H1 (cell line): ENCODE results near the gene GNS. TPM values are rescaled to one million over a fixed set of nuclear protein-coding genes. Genes with fewer than 3 reads are reported as not detected.

Source experiments
- CTCF ChIA-PET: fragments of 300-600 bp; sonication (Branson Sonifier 250); formaldehyde crosslinking; loops from one replicate; lab custom pipeline; 2021; ENCODE audit not compliant: partially characterized antibody; lab: Charles Lee
- POLR2A ChIA-PET: fragments of 300-600 bp; sonication (Branson Sonifier 250); formaldehyde crosslinking; loops from one replicate; lab custom pipeline; 2021; ENCODE audit warnings: inconsistent platforms; ENCODE audit not compliant: partially characterized antibody; lab: Charles Lee
- DNase-seq, 2 experiments: peaks; one replicate each; pipeline versions ENCODE4 v3.0.0 to v3.0.0-alpha.2; 2010 to 2022; ENCODE audit warnings: low spot score in 2 of 2, low read depth in 1 of 2, mixed read lengths in 1 of 2
- FAIRE-seq: peaks from 2 replicates; lab custom pipeline; 2011; peaks lifted over from hg19 to GRCh38; lab: Jason Lieb, UNC
- H2AFZ ChIP-seq: 2 replicates; pipeline ENCODE4 v1.8.1; 2012; ENCODE audit warnings: low read length, inconsistent platforms
- H2AK5ac ChIP-seq: 2 replicates; pipeline ENCODE4 v1.6.1; 2013; ENCODE audit warnings: low read depth, low read length
- H2BK120ac ChIP-seq: replicated peaks from 2 replicates; pipeline ENCODE3; 2013; ENCODE audit warnings: low read depth, low read length, inconsistent platforms
- H2BK12ac ChIP-seq: 2 replicates; pipeline ENCODE4 v1.6.1; 2013; ENCODE audit warnings: low read depth, low read length
- H2BK15ac ChIP-seq: 2 replicates; pipeline ENCODE4 v1.6.1; 2013; ENCODE audit warnings: low read length
- H2BK20ac ChIP-seq: 2 replicates; pipeline ENCODE4 v1.6.1; 2013; ENCODE audit warnings: low read length
- H2BK5ac ChIP-seq: 2 replicates; pipeline ENCODE4 v1.6.1; 2013; ENCODE audit warnings: low read depth, low read length
- H3K14ac ChIP-seq: 2 replicates; pipeline ENCODE4 v1.6.1; 2013; ENCODE audit warnings: inconsistent platforms; ENCODE audit not compliant: insufficient read length
- H3K18ac ChIP-seq: 2 replicates; pipeline ENCODE4 v1.6.1; 2013; ENCODE audit warnings: low read length; ENCODE audit errors: extremely low read depth
- H3K23ac ChIP-seq: 2 replicates; pipeline ENCODE4 v1.6.1; 2013; ENCODE audit warnings: inconsistent platforms; ENCODE audit not compliant: insufficient read length
- H3K23me2 ChIP-seq: 2 replicates; pipeline ENCODE4 v1.6.1; 2013; ENCODE audit warnings: low read depth, low read length
- H3K27ac ChIP-seq: 2 replicates; pipeline ENCODE4 v1.6.1; 2011; ENCODE audit warnings: low read depth, low read length, inconsistent platforms
- H3K27me3 ChIP-seq, 4 experiments: replicated peaks in 1 of 4; 1 replicate in 1 of 4; 2 replicates in 3 of 4; pipeline versions ENCODE4 v1.6.1 to v1.8.1; 2011 to 2013; ENCODE audit warnings: low read length in 3 of 4, mild to moderate bottlenecking in 3 of 4, inconsistent platforms in 2 of 4, mixed read lengths in 2 of 4, moderate library complexity in 1 of 4; ENCODE audit not compliant: control insufficient read depth in 3 of 4, insufficient read depth in 3 of 4; ENCODE audit errors: extremely low read depth in 1 of 4
- H3K36me3 ChIP-seq, 4 experiments: 2 replicates each; pipeline versions ENCODE4 v1.6.1 to v1.8.1; 2011 to 2013; ENCODE audit warnings: mild to moderate bottlenecking in 4 of 4, low read length in 3 of 4, moderate library complexity in 2 of 4, control low read depth in 1 of 4, inconsistent platforms in 1 of 4; ENCODE audit not compliant: insufficient read depth in 4 of 4, control insufficient read depth in 2 of 4
- H3K4ac ChIP-seq: replicated peaks from 2 replicates; pipeline ENCODE3; 2013; ENCODE audit warnings: low read length, low read depth, mixed read lengths, inconsistent platforms; ENCODE audit not compliant: insufficient read length
- H3K4me1 ChIP-seq, 4 experiments: replicated peaks in 1 of 4; 1 replicate in 1 of 4; 2 replicates in 3 of 4; pipeline versions ENCODE4 v1.6.1 to v1.8.1; 2011 to 2013; ENCODE audit warnings: low read length in 3 of 4, inconsistent platforms in 2 of 4, mixed read lengths in 1 of 4; ENCODE audit not compliant: insufficient read depth in 4 of 4, control insufficient read depth in 3 of 4
- H3K4me2 ChIP-seq, 2 experiments: 2 replicates each; pipeline versions ENCODE4 v1.6.1 to v1.8.1; 2011 to 2013; ENCODE audit warnings: low read depth in 2 of 2, low read length in 2 of 2, control low read depth in 1 of 2, inconsistent platforms in 1 of 2, mild to moderate bottlenecking in 1 of 2; ENCODE audit not compliant: insufficient read depth in 1 of 2
- H3K4me3 ChIP-seq, 4 experiments: fragments of 200-600, 300-600 bp in 1 of 4; sonication (generic), shearing (Covaris generic), sonication (Bioruptor Twin) in 1 of 4; 2 replicates each; pipeline versions ENCODE4 v1.5.1 to v1.8.1; 2011 to 2016; ENCODE audit warnings: low read length in 4 of 4, low read depth in 3 of 4, control low read depth in 2 of 4, inconsistent platforms in 2 of 4, mild to moderate bottlenecking in 2 of 4, mixed read lengths in 1 of 4, moderate library complexity in 1 of 4; ENCODE audit not compliant: insufficient read depth in 2 of 4; ENCODE audit errors: extremely low read depth in 1 of 4
- H3K56ac ChIP-seq: replicated peaks from 2 replicates; pipeline ENCODE3; 2013; ENCODE audit warnings: low read depth, mild to moderate bottlenecking, mixed read lengths, low read length, inconsistent platforms; ENCODE audit not compliant: insufficient read length
- H3K79me1 ChIP-seq: 2 replicates; pipeline ENCODE4 v1.6.1; 2013; ENCODE audit warnings: low read depth, low read length, control low read depth
- H3K79me2 ChIP-seq, 2 experiments: 2 replicates each; pipeline versions ENCODE4 v1.6.1 to v1.8.1; 2012 to 2013; ENCODE audit warnings: low read length in 2 of 2, mild to moderate bottlenecking in 2 of 2, inconsistent platforms in 1 of 2; ENCODE audit not compliant: insufficient read depth in 2 of 2, control insufficient read depth in 1 of 2
- H3K9ac ChIP-seq, 4 experiments: replicated peaks in 1 of 4; 1 replicate in 1 of 4; 2 replicates in 3 of 4; pipeline versions ENCODE4 v1.6.1 to v1.8.1; 2011 to 2013; ENCODE audit warnings: low read depth in 3 of 4, low read length in 3 of 4, control low read depth in 2 of 4, mild to moderate bottlenecking in 2 of 4, moderate library complexity in 2 of 4, inconsistent platforms in 1 of 4; ENCODE audit errors: extremely low read depth in 1 of 4
- H3K9me3 ChIP-seq, 2 experiments: 2 replicates each; pipeline versions ENCODE4 v1.6.1 to v1.8.1; 2012 to 2013; ENCODE audit warnings: mild to moderate bottlenecking in 2 of 2, moderate library complexity in 2 of 2, control low read depth in 1 of 2, inconsistent platforms in 1 of 2, low read depth in 1 of 2, low read length in 1 of 2, mixed read lengths in 1 of 2; ENCODE audit not compliant: insufficient read depth in 2 of 2
- H4K20me1 ChIP-seq, 2 experiments: replicated peaks in 1 of 2; 2 replicates each; pipeline versions ENCODE3 to v1.8.1; 2011 to 2013; ENCODE audit warnings: inconsistent platforms in 2 of 2, low read length in 2 of 2, mild to moderate bottlenecking in 1 of 2; ENCODE audit not compliant: insufficient read depth in 2 of 2, control insufficient read depth in 1 of 2
- H4K5ac ChIP-seq: 2 replicates; pipeline ENCODE4 v1.6.1; 2013; ENCODE audit warnings: low read length, low read depth, mixed read lengths, inconsistent platforms; ENCODE audit not compliant: insufficient read length
- H4K8ac ChIP-seq: 2 replicates; pipeline ENCODE4 v1.8.0; 2013; ENCODE audit warnings: mild to moderate bottlenecking, moderate library complexity, low read length, inconsistent platforms; ENCODE audit not compliant: insufficient read depth; ENCODE audit errors: extremely low read depth
- H4K91ac ChIP-seq: replicated peaks from 2 replicates; pipeline ENCODE3; 2013; ENCODE audit warnings: low read length, mixed read lengths, inconsistent platforms; ENCODE audit not compliant: insufficient read length
- BACH1 ChIP-seq: IDR thresholded peaks from 2 replicates; pipeline ENCODE4 v1.6.1; 2012; ENCODE audit warnings: low read length, improper control_type of control experiment
- BRCA1 ChIP-seq: IDR thresholded peaks from 2 replicates; pipeline ENCODE4 v1.6.1; 2012; ENCODE audit warnings: low read depth, low read length, improper control_type of control experiment
- CEBPB ChIP-seq: IDR thresholded peaks from 2 replicates; pipeline ENCODE4 v1.6.1; 2012; ENCODE audit warnings: low read depth, low read length
- GTF2F1 ChIP-seq: IDR thresholded peaks from 2 replicates; pipeline ENCODE4 v1.6.1; 2012; ENCODE audit warnings: low read depth, low read length, improper control_type of control experiment, borderline replicate concordance
- MAFK ChIP-seq: IDR thresholded peaks from 2 replicates; pipeline ENCODE4 v1.6.1; 2012; ENCODE audit warnings: low read depth, mild to moderate bottlenecking, improper control_type of control experiment, low read length
- PHF8 ChIP-seq: fragments of 200-600 bp; sonication (generic); conservative IDR thresholded peaks from 2 replicates; pipeline ENCODE4 v1.7.1; 2012; ENCODE audit warnings: low read depth, mild to moderate bottlenecking, inconsistent platforms, low read length, moderate library complexity
- POU5F1 ChIP-seq: IDR thresholded peaks from 2 replicates; pipeline ENCODE4 v1.6.1; 2011; ENCODE audit warnings: low read depth, mild to moderate bottlenecking, low read length, moderate library complexity
- RAD21 ChIP-seq, 2 experiments: IDR thresholded peaks in 1 of 2; conservative IDR thresholded peaks in 1 of 2; 2 replicates each; pipeline ENCODE4 v1.6.1; 2011; ENCODE audit warnings: low read depth in 2 of 2, low read length in 2 of 2, improper control_type of control experiment in 1 of 2, inconsistent platforms in 1 of 2, mild to moderate bottlenecking in 1 of 2, moderate library complexity in 1 of 2
- RBBP5 ChIP-seq: IDR thresholded peaks from 2 replicates; pipeline ENCODE4 v1.7.1; 2012; ENCODE audit warnings: low read depth, mild to moderate bottlenecking, inconsistent platforms, low read length, moderate library complexity, borderline replicate concordance
- TAF1 ChIP-seq: IDR thresholded peaks from 2 replicates; pipeline ENCODE4 v1.6.1; 2011; ENCODE audit warnings: mild to moderate bottlenecking, low read depth, low read length
- TAF7 ChIP-seq: optimal IDR thresholded peaks from 2 replicates; pipeline ENCODE3; 2011; ENCODE audit warnings: low read depth, mild to moderate bottlenecking, inconsistent platforms, low read length, moderate library complexity, borderline replicate concordance
- YY1 ChIP-seq: IDR thresholded peaks from 2 replicates; pipeline ENCODE4 v1.6.1; 2011; ENCODE audit warnings: low read depth, mild to moderate bottlenecking, low read length
- polyA plus RNA-seq, 7 experiments: library from polyadenylated mRNA; depleted of rRNA in 3 of 7; stranded (reverse) in 5 of 7; unstranded in 2 of 7; fragments of >200 nt in 5 of 7; fragments of 200-250 nt in 2 of 7; gene quantifications; 1 replicate in 5 of 7; 2 replicates in 1 of 7; 4 replicates in 1 of 7; pipeline versions ENCODE4 v1.2.1 to v1.2.3, GENCODE V29; 2011 to 2013; ENCODE audit warnings: missing spikeins in 2 of 7, mixed read lengths in 2 of 7
- total RNA-seq: library from RNA; stranded (reverse); fragmentation: NEBNext Ultra II Directional; extraction: Animal tissue kit (Norgen Biotek cat#: 25700); gene quantifications from 2 replicates; pipeline ENCODE4 v1.2.1, GENCODE V29; 2021
- TF ChIP-seq, protein P1 (sequence below), 3 experiments: IDR thresholded peaks; 1 replicate in 2 of 3; 2 replicates in 1 of 3; pipeline versions ENCODE4 v1.5.1 to v1.6.1; 2011; ENCODE audit warnings: low read length in 3 of 3, mild to moderate bottlenecking in 3 of 3, inconsistent platforms in 2 of 3, low read depth in 1 of 3, moderate library complexity in 1 of 3; ENCODE audit not compliant: insufficient read depth in 1 of 3; ENCODE audit errors: control extremely low read depth in 1 of 3

The GNS gene
- total and polyA plus RNA-seq, 2 of the 8 experiments (the other 6 are each of a cell fraction or from before 2014, with no cell fraction given) = 16.0 to 28.5 TPM

DNA sequence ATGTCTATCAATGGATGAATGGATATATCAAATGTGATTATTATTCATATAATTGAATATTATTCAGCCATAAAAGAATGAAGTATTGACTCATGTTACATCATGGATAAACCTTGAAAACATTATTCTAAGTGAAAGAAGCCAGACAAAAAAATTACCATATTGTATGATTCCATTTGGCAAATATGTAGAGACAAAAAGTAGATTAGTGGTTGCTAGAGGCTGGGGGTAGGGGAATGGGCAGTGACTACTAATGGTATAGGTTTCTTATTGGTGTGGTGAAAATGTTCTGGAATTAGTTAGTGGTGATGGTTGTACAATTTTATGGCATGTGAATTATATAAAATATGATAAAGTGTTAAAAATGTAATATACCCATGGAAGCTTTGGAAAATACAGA is 31.8 kb upstream of the GNS start:
- no peaks in the 10 kb centered on the region for H3K36me3 ChIP-seq
- H3K79me2 ChIP-seq = no peaks in the 10 kb centered on the region
- H2BK15ac ChIP-seq = no peak overlapping the region
- no peaks in the 10 kb centered on the region for H3K79me1 ChIP-seq
- H3K9me3 ChIP-seq = no peaks in the 10 kb centered on the region
- H3K4ac ChIP-seq = no peak overlapping the region
- H3K23ac ChIP-seq = no peak overlapping the region
- no peak overlapping the region for H3K4me2 ChIP-seq
- no peak overlapping the region for H4K91ac ChIP-seq
- peaks cover 0 to 6% (median 4%) of the 10 kb centered on the region in 4 experiments; a peak in 4 of 7 replicates for H3K4me1 ChIP-seq
- peaks cover 2% of the 10 kb centered on the region; the same call in 1 of the 2 replicates for H3K23me2 ChIP-seq
- H2BK12ac ChIP-seq = no peak overlapping the region
- CTCF ChIA-PET = interaction anchor here (2.3 kb wide), 1 partner anchor 10 kb away, joined by 20 read pairs; no protein-coding TSS in a partner anchor
- H4K20me1 ChIP-seq = no peaks in the 10 kb centered on the region
- H3K27me3 ChIP-seq = no peaks in the 10 kb centered on the region
- H3K27ac ChIP-seq = no peak overlapping the region
- no peak overlapping the region for H4K5ac ChIP-seq
- H3K4me3 ChIP-seq = no peak overlapping the region
- no peak for DNase-seq
- no peak overlapping the region for H2AK5ac ChIP-seq
- H3K18ac ChIP-seq = no peak overlapping the region
- no peak overlapping the region for H3K9ac ChIP-seq
- H2BK5ac ChIP-seq = no peak overlapping the region
- H2AFZ ChIP-seq = no peak overlapping the region
- FAIRE-seq = no peak
- no peak overlapping the region for H2BK120ac ChIP-seq
- no peak overlapping the region for H2BK20ac ChIP-seq
- H4K8ac ChIP-seq = no peak overlapping the region
- POLR2A ChIA-PET = no interaction called here
- H3K56ac ChIP-seq = no peak overlapping the region
- no peak overlapping the region for H3K14ac ChIP-seq
- no peak for TF ChIP-seq POU5F1
- TF ChIP-seq RBBP5 = no peak
- TF ChIP-seq YY1 = no peak
- no peak for TF ChIP-seq BRCA1
- TF ChIP-seq MAFK = no peak
- TF ChIP-seq CEBPB = no peak
- TF ChIP-seq GTF2F1 = no peak
- no peak for TF ChIP-seq PHF8
- no peak for TF ChIP-seq RAD21 (IDR thresholded peaks at IDR 0.05 in 1 of 2, conservative IDR thresholded peaks at IDR 0.05 in 1 of 2; ENCODE audit: low read depth in 2 of 2, low read length in 2 of 2)
- TF ChIP-seq BACH1 = no peak
- TF ChIP-seq, protein P1, sequence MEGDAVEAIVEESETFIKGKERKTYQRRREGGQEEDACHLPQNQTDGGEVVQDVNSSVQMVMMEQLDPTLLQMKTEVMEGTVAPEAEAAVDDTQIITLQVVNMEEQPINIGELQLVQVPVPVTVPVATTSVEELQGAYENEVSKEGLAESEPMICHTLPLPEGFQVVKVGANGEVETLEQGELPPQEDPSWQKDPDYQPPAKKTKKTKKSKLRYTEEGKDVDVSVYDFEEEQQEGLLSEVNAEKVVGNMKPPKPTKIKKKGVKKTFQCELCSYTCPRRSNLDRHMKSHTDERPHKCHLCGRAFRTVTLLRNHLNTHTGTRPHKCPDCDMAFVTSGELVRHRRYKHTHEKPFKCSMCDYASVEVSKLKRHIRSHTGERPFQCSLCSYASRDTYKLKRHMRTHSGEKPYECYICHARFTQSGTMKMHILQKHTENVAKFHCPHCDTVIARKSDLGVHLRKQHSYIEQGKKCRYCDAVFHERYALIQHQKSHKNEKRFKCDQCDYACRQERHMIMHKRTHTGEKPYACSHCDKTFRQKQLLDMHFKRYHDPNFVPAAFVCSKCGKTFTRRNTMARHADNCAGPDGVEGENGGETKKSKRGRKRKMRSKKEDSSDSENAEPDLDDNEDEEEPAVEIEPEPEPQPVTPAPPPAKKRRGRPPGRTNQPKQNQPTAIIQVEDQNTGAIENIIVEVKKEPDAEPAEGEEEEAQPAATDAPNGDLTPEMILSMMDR (IDR thresholded peaks at IDR 0.05; ENCODE audit: control extremely low read depth in 1 of 3, insufficient read depth in 1 of 3, low read depth in 1 of 3, low read length in 3 of 3) = no peak
- TF ChIP-seq TAF1 = no peak
- TF ChIP-seq TAF7 = no peak
